TTC549 (cell line): ENCODE measurements around the gene SPRR4.

Experiments
- FAIRE-seq: peaks from 2 replicates; lab custom pipeline; 2012; peaks lifted over from hg19 to GRCh38; lab: Jason Lieb, UNC

The SPRR4 gene, protein sequence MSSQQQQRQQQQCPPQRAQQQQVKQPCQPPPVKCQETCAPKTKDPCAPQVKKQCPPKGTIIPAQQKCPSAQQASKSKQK

DNA sequence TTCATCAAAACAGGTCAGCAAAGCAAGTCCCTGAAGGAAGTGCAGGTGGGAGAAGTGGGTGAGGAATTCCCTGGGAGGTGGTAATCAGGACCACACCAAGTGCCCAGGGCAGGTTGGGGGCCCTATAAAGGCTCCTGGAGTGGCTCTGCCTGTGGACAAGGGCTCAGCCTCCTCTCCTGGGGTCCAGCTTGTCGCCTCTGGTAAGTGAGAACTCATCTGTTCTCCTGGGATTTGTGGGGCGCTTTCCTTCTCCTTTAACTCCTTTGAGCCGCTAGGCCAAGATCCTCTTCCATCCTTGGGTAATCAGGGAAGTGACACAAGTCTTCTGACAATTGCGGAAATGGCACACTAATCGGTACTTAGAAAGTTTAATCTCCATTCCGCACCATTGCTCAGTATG lies at the start of gene SPRR4:
Gene SPRR4, plus strand, starts transcription at position 154 of the 400 bp plus-strand sequence. CDS start 1,243 bp downstream, outside the sequence.
- FAIRE-seq = no peak

DNA sequence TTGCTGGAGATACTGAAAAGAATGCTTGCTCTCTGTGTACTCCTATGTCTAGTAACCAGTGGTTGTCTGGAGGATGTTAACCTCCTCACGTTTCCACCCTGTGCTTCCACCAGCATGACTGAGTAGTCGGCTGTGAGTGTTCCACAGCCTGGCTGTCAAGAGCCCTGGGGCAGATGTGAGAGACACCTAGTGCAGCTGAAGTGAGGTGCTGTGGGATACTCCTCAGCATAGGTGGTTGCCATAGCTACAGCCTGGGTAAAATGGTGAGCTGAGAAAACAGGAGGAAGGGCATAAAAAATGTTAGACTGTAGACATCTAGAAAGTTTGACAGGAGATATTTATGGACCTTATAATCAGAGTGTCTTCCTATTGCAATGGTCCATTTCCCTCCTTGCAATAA lies 46.3 kb upstream of the SPRR4 start:
- no peak for FAIRE-seq

DNA sequence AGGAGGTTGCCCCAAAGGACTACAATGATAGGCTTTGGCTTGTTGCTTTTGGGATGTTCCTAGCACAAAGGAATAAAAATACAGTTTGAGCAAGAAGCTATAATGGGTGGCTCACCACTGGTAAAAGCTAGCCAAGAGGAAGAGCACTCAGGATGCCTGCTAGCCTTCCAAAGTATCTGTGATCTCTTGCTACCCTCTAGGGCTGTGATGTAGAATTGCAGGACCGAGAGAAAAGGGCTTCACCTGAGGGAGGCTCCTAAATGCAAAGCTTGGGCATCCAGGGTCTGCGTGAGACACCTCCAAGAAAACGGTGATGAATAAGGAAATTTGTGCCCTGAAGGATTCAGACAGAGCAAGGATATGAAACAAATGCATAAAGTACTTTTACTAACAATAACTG lies 44.4 kb upstream of the SPRR4 start:
- no peak for FAIRE-seq

DNA sequence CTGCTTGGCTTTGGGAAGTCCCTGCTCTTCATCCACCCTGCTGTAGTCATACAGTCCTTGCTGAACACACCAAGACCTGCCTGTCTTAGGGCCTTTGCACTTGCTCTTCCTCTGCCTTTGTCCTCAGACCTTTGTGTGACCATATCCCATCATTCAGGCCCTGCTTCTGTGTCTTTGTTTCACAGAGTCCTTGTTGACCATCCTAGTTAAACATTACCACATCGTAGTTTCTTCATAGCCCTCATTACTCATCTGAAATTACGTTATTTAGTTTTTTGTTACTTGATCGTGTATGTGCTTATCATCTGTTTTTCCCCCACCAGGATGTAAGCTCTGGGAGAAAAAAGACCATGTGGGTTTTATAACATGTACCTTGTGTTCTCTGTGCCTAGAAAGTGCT lies 41.8 kb upstream of the SPRR4 start:
- FAIRE-seq = no peak

DNA sequence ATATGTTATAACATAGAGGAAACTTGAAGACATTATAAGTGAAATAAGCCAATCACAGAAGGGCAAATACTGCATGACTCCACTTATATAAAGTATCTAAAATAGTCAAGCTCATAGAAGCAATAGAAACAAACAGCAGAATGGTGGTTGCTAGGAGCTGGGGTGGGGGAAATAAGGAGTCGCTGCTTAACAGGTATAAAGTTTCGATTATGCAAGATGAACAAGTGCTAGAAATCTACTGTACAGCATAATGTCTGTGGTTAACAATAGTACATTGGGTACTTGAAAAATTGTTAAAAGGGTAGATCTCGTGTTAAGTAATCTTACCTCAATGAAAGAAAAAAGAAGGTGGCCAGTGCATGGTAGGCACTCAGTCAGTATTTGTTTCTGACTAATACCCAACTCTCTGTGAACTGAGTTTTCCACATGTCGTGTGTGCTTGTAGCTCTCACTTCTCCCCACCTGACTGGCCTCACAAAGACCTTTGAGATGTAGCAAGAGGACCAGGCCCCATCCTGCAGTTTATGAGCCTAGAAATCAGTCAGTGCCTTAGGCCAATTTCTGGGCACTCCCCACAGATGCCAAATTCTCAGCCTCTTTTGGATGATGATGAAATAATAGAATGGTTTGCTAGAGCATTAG lies 38.2 kb upstream of the SPRR4 start:
- no peak for FAIRE-seq

DNA sequence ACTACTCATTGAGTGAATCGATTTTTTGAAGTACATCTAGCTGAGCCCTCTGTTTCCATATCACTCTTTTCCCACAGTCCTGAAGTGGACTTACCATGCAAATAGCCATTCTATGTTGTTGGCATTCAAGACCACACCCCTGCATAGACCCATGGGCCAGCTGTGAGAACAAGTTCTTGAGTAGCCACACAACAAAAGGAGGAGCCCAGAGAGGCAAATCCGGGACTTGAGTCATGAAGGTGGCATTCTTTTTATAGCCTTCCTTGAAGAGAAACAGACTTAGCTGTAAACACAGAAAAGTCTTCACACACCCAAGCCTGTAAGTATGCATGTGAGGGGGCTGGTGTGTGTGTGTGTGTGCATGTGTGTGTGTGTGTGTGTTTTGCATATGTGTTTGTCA lies 37.3 kb upstream of the SPRR4 start:
- no peak for FAIRE-seq

DNA sequence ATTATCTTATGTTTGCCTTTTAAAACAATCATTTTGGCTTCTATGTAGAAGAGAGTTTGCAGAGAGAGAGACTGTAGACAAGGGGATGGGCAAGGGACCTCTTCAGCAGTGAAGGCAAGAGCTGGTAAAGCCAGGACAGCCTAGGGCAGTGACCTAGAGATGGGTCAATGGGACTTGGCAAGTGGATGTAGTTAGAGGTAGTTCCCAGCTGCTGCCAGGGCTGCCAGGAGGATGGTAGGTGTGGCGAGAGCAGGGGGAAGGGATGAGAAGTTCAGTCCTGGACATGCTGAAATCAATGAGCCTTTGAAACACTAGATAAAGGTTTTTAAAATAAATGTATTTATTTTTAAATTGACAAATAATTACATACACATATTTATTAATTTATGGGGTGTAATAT lies 29.8 kb upstream of the SPRR4 start:
- FAIRE-seq = no peak

DNA sequence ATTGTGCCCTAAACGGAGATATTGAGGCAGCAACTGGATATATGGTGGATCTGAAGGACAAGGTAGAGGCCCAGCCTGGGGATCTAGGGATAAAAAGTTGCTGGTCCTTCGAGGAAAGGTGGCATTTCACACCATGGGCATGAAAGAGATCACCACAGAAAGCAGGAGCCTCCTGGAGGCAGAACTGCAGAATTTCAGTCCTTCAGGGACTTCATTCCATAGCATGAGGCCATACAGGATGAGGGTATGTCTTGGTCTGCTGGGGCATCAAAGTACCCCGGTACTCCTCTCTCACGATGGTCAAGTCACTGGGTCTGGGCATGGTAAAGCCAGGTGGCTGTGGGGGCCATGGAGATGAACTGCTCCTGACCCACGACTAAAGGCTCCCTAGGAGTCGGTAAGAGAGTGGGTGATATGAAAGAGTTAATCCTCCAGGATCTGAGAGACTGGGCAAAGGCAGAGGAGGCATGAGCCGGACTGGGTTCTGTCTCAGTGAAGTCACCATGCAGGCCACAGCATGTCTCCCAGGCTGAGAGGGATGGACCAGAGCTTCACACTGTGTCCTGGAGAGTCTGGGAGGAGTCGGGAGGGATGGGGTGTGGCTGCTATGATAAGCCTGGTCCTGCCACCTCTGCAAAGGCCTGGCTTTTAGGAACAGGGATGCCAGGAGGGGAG lies 29.3 kb upstream of the SPRR4 start:
- no peak for FAIRE-seq

DNA sequence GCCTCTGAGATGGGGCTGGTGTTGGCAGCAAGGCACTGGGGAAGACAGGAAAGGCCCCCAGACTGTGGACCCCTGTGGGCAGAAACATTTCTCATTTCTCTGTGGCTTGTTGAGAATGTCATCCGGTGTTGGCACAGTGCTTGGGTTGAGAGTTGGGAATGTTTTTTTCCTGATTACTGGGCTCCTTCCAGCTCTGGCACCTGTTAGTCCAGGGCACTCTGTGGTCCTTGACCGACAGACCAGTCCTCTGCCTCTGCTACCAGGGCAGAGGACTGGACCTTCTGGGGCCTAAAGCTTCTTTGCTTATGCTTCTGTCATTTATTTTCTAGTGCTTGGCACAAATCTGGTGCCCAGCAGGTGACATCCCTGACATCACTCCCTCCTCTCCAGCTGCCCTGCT lies 28.3 kb upstream of the SPRR4 start:
- FAIRE-seq = no peak

DNA sequence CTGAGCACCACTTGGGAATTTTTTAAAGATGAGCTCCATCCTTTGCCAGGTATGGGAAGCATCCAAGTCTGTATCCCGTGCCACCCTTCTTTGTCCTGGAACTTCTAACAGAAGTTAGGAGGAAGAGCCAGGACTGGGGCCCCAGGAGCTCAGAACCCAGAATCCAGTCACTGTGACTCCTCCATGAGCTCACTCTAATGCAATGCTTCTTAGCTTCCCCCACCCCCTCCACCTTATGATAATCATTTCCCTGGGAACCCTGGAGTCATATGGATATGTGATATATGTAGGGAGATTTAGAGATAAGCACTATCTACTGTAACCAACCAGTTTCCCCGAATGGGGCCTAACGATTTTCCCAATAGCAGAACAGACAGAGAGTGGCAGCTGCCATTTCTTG lies 24.2 kb upstream of the SPRR4 start:
- FAIRE-seq = no peak

DNA sequence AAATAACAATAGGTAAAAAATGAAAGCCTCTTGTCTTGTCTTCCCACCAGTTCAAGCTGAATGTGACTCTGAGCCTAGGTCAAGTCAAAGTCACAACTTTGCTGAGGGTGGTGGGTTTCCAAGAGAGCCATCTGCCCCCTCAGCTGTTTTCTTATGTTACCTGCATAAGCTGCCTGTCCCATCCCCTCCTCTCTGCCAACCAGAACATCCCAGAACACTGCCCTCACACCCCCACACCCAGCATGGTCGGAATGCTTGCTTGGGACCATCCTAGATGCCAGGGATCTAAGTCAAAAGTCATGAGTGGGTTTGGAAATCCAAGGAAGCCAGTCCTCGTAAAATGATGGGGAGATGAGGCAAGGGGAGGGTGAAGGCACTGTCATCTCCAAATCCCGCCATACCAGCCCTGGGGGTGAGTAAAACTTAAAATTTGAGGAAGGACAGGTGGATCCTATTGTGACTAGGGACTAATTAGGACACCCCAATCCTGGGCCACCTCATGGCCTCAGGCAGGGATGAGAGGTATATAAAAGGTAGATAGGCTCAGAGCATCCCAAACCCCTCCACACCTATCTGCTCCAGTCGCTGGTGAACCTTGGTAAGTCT lies 23.7 kb upstream of the SPRR4 start, which contains the start of gene SPRR5:
Gene SPRR5, plus strand, starts transcription at position 556 of the 606 bp plus-strand sequence. CDS start 1,349 bp downstream, outside the sequence.
- no peak for FAIRE-seq

DNA sequence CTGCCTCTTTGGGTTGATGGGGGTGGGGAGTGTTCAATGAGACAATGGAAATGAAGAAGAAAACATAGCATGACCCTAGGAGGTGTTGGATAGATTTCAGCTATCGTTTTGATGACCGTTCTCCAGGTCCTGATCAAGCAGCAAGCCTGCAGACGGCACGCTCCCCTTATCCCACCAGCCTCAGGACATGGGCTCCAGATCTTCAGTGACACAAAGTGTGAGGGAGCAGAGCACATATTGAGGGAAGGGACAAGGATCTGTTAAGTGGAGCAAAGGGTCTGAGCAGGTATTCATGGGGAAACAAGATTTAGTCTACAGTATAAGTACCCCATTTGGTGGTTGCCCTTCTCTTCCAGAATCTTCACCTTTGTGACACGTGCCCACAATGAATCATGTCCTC lies 18.7 kb upstream of the SPRR4 start:
- no peak for FAIRE-seq

DNA sequence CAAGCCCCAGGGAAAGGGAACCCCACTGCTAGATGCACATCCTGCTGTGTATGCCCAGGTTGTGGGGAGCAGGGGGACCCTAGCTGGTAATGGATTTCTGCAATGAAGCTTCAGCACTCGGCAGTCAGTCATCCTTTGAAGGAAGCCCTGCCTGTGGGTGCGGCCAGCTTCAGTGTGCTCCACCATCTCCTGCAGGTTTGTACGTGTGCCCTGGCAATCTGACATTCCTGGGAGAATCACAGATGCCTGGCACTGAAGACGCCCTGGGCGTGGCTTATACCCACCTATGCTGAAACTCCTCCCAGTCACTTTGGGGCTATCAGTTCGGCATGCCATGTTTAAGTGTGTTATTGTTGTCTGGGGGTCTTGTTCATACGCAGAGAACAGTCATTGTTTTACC lies 16.7 kb upstream of the SPRR4 start:
- no peak for FAIRE-seq

DNA sequence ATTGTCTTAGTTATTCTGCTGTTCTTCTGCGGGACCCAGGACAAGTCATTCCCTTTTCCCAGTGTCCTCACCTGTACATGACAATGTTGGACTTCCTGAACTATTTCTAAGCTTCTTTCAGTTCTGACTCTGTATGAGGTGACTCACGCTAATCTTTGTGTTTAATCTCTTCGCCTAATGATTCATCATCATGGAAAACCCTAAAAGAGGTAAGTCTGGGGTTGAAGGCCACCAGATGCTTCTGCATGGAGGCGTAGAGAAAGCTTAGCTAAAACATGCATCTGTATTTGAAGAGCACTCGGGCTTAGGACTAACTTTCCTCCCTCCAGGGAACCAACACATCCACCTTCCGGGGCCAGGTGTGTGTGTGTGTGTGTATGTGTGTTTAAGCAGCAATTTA lies 16.0 kb upstream of the SPRR4 start:
- no peak for FAIRE-seq

DNA sequence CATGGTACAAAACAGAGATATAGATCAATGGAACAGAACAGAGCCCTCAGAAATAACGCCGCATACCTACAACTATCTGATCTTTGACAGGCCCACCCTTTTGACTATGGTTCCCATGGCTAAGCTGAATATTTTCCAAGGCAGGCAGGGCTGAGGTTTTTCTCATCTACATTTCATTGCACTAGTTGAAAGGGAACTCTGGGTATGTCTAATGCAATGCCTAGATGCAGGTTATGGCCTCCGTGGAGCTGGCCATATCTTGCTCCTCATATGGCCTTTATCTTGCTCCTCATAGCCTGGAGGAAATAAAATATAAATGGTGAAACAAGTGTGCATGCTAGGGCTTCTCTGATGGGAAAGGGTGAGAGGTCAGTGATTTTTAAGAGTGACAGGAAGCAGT lies 12.9 kb upstream of the SPRR4 start:
- no peak for FAIRE-seq

DNA sequence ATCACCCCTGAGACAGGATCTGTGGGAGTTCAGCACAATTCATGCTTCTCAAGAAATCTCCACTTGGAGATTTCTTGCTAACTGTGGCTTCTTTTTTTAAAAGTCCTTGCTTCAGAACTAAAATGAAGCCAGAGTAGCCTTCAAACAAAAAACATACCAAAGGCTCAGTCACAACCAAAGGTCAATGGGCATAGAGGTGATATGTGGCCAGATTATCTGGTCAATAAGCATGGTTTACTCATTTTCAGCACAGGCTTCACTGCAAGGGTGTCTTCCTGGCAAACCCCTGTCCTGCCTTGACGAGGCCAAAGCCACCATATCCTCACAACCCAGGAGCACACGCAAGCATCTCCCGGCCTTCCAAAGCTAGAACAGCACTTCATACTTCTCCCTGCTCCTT lies 11.2 kb upstream of the SPRR4 start:
- FAIRE-seq = no peak

DNA sequence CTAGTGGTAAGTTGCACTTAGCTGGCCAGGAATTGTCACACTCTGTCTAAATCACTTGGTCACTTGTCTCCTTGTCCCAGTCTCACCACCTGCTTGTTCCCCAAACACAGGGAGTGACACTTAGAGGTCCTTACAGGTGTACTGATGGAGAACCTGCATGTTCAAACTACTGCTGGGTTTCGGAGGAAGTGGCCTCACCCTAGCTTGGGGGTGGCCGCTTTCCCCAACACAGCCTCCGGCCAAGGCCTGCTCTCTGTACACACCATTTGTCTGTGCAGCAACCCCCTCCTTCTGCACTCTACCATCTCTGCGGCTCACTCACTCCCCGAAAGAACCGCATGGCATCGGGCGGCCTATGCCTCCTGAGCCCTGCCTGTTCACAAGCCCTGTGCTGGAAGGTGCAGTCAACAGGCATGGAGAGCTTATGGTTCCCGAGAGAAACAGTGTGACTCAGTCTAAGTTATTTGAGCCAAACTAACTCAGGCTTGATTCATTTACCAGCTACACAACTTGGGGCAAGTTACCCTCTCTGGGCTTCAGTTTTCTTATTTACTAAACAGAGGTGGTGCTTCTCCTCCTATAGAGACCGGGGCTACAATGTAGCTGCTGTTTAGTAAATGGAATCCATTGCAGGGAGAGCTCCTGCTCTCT lies 10.5 kb upstream of the SPRR4 start:
- FAIRE-seq = no peak

DNA sequence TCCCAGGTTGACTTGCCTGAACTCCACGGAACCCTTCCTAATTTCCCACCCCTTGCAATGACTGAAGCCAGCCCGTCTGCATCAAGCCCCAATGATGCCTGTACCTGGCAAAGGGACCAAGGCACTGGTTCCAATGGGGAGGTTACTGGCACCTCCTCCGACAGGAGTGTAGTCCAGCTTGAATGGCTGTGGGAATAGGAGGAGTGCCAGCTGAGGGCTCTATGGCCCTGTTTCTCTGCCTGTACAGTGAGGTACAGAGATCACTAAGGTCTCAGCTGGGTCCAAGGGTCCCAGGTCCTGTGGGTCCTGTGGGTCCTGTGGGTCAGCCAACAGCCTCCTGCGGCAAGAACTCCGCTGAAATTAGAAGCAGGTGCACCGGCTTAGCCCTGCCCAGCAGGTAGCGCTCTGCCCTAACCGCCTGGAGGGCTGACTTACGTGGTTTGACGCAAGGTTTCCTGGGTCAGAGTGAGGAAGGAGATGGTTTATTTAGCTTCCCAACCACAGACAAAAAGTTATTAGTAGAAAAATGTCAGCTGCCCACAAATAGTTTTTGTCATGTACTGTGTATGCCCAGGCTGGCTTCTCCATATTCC lies 9.9 kb upstream of the SPRR4 start:
- no peak for FAIRE-seq

DNA sequence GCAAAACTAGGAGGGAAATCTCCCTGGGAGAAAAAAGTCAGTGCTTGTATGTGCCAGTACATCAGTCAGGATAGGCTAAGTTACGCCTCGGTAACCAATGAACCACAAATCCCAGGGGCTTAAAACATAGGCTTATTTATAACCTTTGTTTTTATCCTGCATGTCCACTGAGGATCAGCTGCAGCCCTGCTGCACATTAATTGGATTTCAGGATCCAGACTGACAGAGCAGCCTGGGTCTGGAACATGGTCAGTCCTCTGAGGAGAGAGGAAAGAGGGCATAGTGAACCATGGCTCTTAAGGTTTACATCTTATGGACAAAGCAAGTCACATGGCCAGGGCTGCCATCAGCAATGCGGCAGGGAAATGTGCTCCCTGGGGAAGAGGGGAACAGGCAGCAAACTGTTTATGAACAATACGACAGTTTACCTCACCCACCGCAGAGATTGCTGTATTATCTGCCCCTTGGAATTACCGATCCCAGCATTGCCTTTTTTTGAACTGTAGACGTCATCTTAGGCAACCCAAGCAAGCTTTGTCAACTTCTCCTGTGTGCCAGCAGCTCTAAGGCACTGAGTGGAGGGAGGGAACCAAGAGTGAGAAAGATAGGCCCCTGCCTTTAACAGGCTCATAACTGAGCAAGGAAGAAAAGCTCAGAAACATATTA lies 9.1 kb upstream of the SPRR4 start:
- FAIRE-seq = no peak

DNA sequence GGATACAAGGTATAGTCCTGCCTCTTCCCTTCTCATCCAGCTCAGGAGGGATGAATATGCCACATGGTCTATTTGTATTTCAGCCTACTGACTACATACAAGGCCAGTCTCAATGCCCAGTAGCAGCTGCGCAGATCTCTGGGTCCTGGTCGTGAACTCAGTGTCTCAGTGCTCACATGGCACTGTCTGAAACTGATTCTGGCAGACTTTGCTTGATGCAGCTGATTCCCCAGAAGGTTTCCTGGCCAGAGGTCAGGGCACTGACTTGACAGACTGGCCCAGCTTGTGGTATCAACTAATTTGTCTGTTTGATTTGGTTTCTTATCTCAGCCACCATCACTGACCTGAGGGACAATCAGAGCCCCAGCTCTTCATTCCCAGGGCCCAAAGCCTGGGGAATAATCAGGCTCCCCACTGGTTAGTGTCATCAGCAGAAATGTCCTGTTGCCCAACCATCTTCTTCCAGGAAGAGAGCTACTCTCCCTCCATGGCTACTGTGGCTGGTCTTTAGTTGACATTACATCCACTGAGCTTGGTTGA lies 7.5 kb upstream of the SPRR4 start:
- no peak for FAIRE-seq

DNA sequence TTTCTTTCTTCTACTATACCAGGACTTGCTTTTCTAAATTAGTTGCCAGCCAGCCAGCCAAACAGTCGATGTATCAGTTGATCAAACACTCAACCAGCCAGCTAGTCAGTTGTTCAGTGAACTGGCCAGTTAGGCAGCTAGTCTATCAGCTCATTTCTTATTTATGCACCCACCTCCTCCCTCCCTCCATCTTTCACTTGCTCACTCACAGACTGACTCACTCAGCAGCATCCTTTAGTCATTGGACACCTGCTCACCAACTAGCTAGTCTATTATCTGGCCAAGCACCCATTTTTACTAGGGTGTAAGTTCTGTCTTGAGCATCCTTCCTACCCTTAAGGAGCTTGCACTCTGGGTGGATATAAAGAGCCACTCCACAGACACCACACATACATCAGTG lies 5.9 kb upstream of the SPRR4 start:
- no peak for FAIRE-seq

DNA sequence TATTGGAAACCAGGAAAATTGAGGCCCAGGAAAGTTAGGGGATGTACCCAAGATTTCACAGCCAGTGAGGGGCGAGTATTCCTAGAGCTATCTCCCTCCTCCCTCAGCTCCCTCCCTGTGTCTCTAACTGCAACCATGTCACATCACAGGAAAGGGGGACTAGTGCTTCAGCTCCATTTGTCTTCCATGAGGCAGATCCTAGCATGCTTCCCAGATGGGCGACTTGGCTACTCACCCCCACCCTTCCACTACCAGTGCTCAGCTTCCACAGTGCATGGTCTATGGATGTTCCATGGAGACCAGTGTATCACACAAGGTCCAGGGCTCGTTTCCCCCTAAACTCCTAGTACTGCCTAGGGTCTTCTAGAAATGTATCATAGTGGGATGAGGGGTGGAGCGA lies 4.6 kb upstream of the SPRR4 start:
- FAIRE-seq = no peak
